OCI-LY7 (cell line): ENCODE measurements around the gene C3orf20. TPM values are rescaled to one million over a fixed set of nuclear protein-coding genes. Genes with fewer than 3 reads are reported as not detected.

ENCODE experiments used
- BruUV-seq: library from RNA; stranded (reverse); fragments of 400-500 nt; replicated peaks from 2 replicates; lab custom pipeline; 2021; lab: Mats Ljungman, UMichigan
- CTCF ChIA-PET: fragments of 300-600 bp; sonication (Branson Sonifier 250); formaldehyde crosslinking; loops from one replicate; lab custom pipeline; 2022; ENCODE audit warnings: antibody characterized with exemption; ENCODE audit not compliant: unreplicated experiment; lab: Charles Lee
- POLR2A ChIA-PET: fragments of 300-600 bp; sonication (Branson Sonifier 250); formaldehyde crosslinking; loops from one replicate; lab custom pipeline; 2022; ENCODE audit warnings: antibody characterized with exemption; lab: Charles Lee
- DNase-seq: peaks from one replicate; pipeline ENCODE4 v3.0.0-alpha.2; 2015; ENCODE audit warnings: low spot score
- H2AFZ ChIP-seq: fragments of 200-600 bp; sonication (generic), shearing (Covaris generic); 2 replicates; pipeline ENCODE4 v1.6.1; 2014; ENCODE audit warnings: mild to moderate bottlenecking, antibody characterized with exemption, low read length, moderate library complexity
- H3K27ac ChIP-seq: fragments of 200-600 bp; sonication (generic); 2 replicates; pipeline ENCODE4 v1.5.1; 2014; ENCODE audit warnings: mixed run types, low read depth, mild to moderate bottlenecking, moderate library complexity, low read length, inconsistent platforms; ENCODE audit not compliant: poor library complexity, severe bottlenecking
- H3K36me3 ChIP-seq: fragments of 200-600 bp; sonication (generic); 2 replicates; pipeline ENCODE4 v1.6.1; 2014; ENCODE audit warnings: mild to moderate bottlenecking, antibody characterized with exemption, low read length, moderate library complexity, mixed read lengths; ENCODE audit not compliant: insufficient read depth
- H3K4me1 ChIP-seq: fragments of 200-600 bp; sonication (generic); 2 replicates; pipeline ENCODE4 v1.5.1; 2014; ENCODE audit warnings: mild to moderate bottlenecking, low read length; ENCODE audit not compliant: insufficient read depth, poor library complexity, severe bottlenecking
- H3K4me2 ChIP-seq: fragments of 200-600 bp; sonication (generic); 2 replicates; pipeline ENCODE4 v1.6.1; 2014; ENCODE audit warnings: mild to moderate bottlenecking, low read length
- H3K4me3 ChIP-seq: fragments of 200-600 bp; sonication (generic); 2 replicates; pipeline ENCODE4 v1.5.1; 2014; ENCODE audit warnings: mild to moderate bottlenecking, low read depth, low read length; ENCODE audit not compliant: poor library complexity, severe bottlenecking
- H3K79me2 ChIP-seq: fragments of 200-600 bp; sonication (generic); 2 replicates; pipeline ENCODE4 v1.6.1; 2016; ENCODE audit warnings: low read depth, mild to moderate bottlenecking, low read length, moderate library complexity, mixed read lengths; ENCODE audit not compliant: insufficient read depth
- H3K9me2 ChIP-seq: fragments of 200-600 bp; sonication (generic); 2 replicates; pipeline ENCODE4 v1.6.1; 2016; ENCODE audit warnings: mild to moderate bottlenecking, low read length, mixed read lengths; ENCODE audit not compliant: insufficient read depth
- H3K9me3 ChIP-seq: fragments of 200-600 bp; sonication (generic); 2 replicates; pipeline ENCODE4 v1.6.1; 2014; ENCODE audit warnings: mild to moderate bottlenecking, mixed run types, low read length, mixed read lengths
- H4K20me1 ChIP-seq: fragments of 200-600 bp; sonication (generic); 2 replicates; pipeline ENCODE4 v1.6.1; 2014; ENCODE audit warnings: mild to moderate bottlenecking, antibody characterized with exemption, low read length, moderate library complexity, mixed read lengths; ENCODE audit not compliant: insufficient read depth
- CTCF ChIP-seq: fragments of 200-600 bp; sonication (generic); conservative IDR thresholded peaks from 2 replicates; pipeline ENCODE4 v1.5.1; 2014; ENCODE audit warnings: mild to moderate bottlenecking, antibody characterized with exemption, low read length, moderate library complexity, mixed read lengths
- EZH2phosphoT487 ChIP-seq: fragments of 200-600 bp; sonication (generic); IDR thresholded peaks from 2 replicates; pipeline ENCODE4 v1.6.1; 2018; ENCODE audit warnings: low read depth, borderline replicate concordance, mild to moderate bottlenecking, mixed run types, antibody characterized with exemption, low read length, moderate library complexity, mixed read lengths
- intact Hi-C: fragments of 100-400 bp; cut with micrococcal nuclease; formaldehyde crosslinking; loops from one replicate; pipeline ENCODE4 v1.10.0; 2022; ENCODE audit not compliant: unreplicated experiment
- total RNA-seq, 2 experiments: library from RNA; depleted of rRNA in 1 of 2; stranded (reverse); fragments of >200 nt in 1 of 2; shearing (Covaris generic) in 1 of 2; gene quantifications; 2 replicates each; pipeline ENCODE4 v1.2.3, GENCODE V29; 2014 to 2022

C3orf20 gene
- total RNA-seq, 2 experiments from 2014 or later = 2.2 to 2.7 TPM

DNA sequence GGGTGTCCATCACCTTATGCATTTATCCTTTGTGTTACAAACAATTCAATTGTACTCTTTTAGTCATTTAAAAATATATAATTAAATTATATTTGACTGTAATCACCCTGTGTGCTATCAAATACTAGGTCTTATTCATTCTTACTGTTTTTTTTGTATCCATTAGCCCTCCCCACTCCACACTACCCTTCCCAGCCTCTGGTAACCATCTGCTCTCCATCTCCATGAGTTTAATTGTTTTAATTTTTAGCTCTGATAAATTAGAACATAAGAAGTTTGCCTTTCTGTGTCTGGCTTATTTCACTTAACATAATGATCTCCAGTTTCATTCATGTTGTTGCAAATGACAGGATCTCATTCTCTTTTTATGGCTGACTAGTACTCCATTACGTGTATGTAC is 16.8 kb downstream of the C3orf20 start:
- no peaks in the 10 kb centered on the region for H4K20me1 ChIP-seq
- no peak overlapping the region for H2AFZ ChIP-seq
- no TSS peak for BruUV-seq
- H3K9me3 ChIP-seq = peaks cover 18% of the 10 kb centered on the region
- H3K4me2 ChIP-seq = peak overlapping the region; percentile 85
- ChIA-PET POLR2A (interaction anchor here (0.9 to 1.2 kb wide), 2 partner anchors 14 to 43 kb away, joined by 3 read pairs; no protein-coding TSS in a partner anchor), CTCF (no interaction called here)
- no peaks in the 10 kb centered on the region for H3K9me2 ChIP-seq
- no peak for TF ChIP-seq CTCF
- no peak for TF ChIP-seq EZH2phosphoT487
- H3K4me1 ChIP-seq = peaks cover 55% of the 10 kb centered on the region
- H3K4me3 ChIP-seq = no peak overlapping the region
- H3K79me2 ChIP-seq = no peaks in the 10 kb centered on the region
- peak overlapping the region; percentile 91 for H3K27ac ChIP-seq
- DNase-seq = no peak
- peaks cover 19% of the 10 kb centered on the region; the same call in 1 of the 2 replicates for H3K36me3 ChIP-seq
- intact Hi-C loops = no loop called here

DNA sequence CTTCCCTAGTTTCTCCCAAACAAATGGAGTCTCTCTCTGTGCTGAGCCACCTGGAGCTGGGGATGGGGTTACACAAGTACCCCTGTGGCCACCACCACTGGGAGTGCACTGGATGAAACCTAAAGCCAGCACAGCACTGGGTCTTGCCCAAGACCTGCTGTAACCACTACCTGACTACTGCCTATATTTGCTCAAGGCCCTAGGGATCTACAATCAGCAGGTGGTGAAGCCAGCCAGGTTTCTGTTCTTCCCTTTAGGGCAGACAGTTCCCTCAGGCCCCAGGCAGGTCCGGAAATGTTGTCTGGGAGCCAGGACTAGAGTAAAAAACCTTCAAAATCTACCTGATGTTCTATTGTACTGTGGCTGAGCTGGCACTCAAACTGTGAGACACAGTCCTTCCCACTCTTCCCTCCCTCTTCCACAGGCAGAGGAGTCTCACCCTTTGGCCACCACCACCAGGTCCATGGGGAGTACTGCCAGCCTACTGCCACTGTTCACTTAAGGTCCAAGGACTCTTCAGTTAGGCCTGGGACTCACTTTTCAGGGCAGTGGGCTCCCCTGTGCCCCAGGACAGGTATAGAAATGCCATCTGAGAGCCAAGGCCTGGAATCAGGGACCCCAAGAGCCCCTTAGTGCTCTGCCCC is 23.8 kb downstream of the C3orf20 start:
- peak overlapping the region; percentile 53 for H3K27ac ChIP-seq
- intact Hi-C loops = no loop called here
- POLR2A ChIA-PET = interaction anchor here (1.0 to 1.4 kb wide), 2 partner anchors 10 to 11 kb away, joined by 5 to 7 read pairs; no protein-coding TSS in a partner anchor
- DNase-seq = peak; percentile 75
- H2AFZ ChIP-seq = peak overlapping the region; percentile 0; the same call in 1 of the 2 replicates
- no peaks in the 10 kb centered on the region; the same call in 1 of the 2 replicates for H3K9me3 ChIP-seq
- H3K4me1 ChIP-seq = peaks cover 22% of the 10 kb centered on the region
- peak overlapping the region; percentile 28 for H3K4me3 ChIP-seq
- H3K9me2 ChIP-seq = no peaks in the 10 kb centered on the region
- TF ChIP-seq EZH2phosphoT487 = no peak
- no peak for TF ChIP-seq CTCF
- H4K20me1 ChIP-seq = no peaks in the 10 kb centered on the region
- no TSS peak for BruUV-seq
- peaks cover under 1% of the 10 kb centered on the region; the same call in 1 of the 2 replicates for H3K36me3 ChIP-seq
- H3K79me2 ChIP-seq = no peaks in the 10 kb centered on the region
- H3K4me2 ChIP-seq = peak overlapping the region; percentile 70
- CTCF ChIA-PET = interaction anchor here (1.1 kb wide), 1 partner anchor 20 kb away, joined by 3 read pairs; no protein-coding TSS in a partner anchor

GRCh38 chr3:14699643-14700042 is 24.7 kb downstream of the C3orf20 start:
- ChIA-PET CTCF (interaction anchor here (1.1 kb wide), 1 partner anchor 19 kb away, joined by 3 read pairs; no protein-coding TSS in a partner anchor), POLR2A (interaction anchor here (1.0 to 1.4 kb wide), 2 partner anchors 10 kb away, joined by 5 to 7 read pairs; no protein-coding TSS in a partner anchor)
- Histone ChIP-seq H3K4me3 (no peak overlapping the region), H3K36me3 (no peaks in the 10 kb centered on the region), H2AFZ (no peak overlapping the region), H3K9me3 (no peaks in the 10 kb centered on the region), H4K20me1 (no peaks in the 10 kb centered on the region), H3K4me2 (peak overlapping the region; percentile 70; the same call in 1 of the 2 replicates), H3K9me2 (no peaks in the 10 kb centered on the region), H3K4me1 (peaks cover 22% of the 10 kb centered on the region), H3K27ac (no peak overlapping the region), H3K79me2 (no peaks in the 10 kb centered on the region)
- intact Hi-C loops = no loop called here
- no TSS peak for BruUV-seq
- no peak for DNase-seq
- no peak for TF ChIP-seq EZH2phosphoT487
- no peak for TF ChIP-seq CTCF
